ENCODE results near the gene FERMT2. TPM values are rescaled to one million over a fixed set of nuclear protein-coding genes. Genes with fewer than 3 reads are reported as not detected.

Gene FERMT2
- polyA plus RNA-seq, 3 donors, result 154 to 162 (median 160) TPM

GRCh38 chr14:52829527-52830185, 121.2 kb downstream of the FERMT2 start:
- DNase-seq, result no peak

- DNase-seq, result no peak
Measured at GRCh38 chr14:52827426-52827825, 123.4 kb downstream of the FERMT2 start.

DNA sequence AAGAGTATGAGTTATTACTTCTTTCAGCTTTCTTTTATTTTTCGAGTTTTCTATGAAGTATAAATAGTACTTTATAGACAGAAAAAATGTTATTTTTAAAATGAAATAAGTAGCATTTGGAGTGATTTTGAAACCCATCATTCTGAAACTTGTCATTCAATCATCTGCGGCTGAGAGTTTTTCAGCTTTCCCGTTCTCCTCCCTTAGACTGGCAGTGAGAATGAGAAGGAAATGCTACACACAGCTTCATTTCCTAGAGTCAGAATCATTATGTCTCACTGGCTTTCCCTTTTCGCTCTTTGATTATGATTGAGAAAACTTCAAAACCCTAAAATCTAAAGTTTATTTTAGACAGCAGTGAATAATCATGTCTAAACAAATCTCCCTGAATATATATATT, 125.8 kb downstream of the FERMT2 start:
- no peak for DNase-seq

DNA sequence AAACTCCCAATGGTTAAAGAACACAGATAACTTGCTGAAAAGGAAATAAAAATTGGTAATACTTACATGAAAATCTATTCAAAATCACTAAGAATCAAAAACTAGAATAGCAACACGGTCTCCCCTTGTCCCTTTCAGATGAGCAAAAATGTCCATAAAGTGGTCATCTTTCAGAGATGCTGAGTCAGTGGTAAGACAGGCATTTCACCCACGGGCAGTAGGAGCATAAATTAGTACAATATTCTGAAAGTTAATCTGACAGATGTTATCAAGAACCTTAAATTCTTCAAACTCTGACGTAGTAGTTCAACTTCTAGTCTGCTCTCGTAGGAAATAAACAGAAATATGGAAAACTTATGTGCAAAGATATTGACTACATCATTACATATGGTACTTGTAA, 126.4 kb downstream of the FERMT2 start:
- DNase-seq, result no peak

GRCh38 chr14:52821805-52822250, 129.0 kb downstream of the FERMT2 start:
- DNase-seq, result no peak

GRCh38 chr14:52808101-52808500, 142.7 kb downstream of the FERMT2 start:
- no peak for DNase-seq

Other genes with a start within 250 kb of the FERMT2 start
- 100 to 1,000 TPM; 120 to 159 (median 153) TPM for gene PSMC6, start 243.8 kb downstream of the FERMT2 start, polyA plus RNA-seq (ENCODE audit: insufficient read length in 3 of 3)
- 10 to 100 TPM; 12.1 to 16.0 (median 15.7) TPM for gene STYX, start 220.9 kb downstream of the FERMT2 start, polyA plus RNA-seq (ENCODE audit: insufficient read length in 3 of 3)
- gene GNPNAT1, start 159.4 kb downstream of the FERMT2 start, polyA plus RNA-seq (ENCODE audit: insufficient read length in 3 of 3), result 10 to 100 TPM; 27.4 to 32.7 (median 31.8) TPM
- 10 to 100 TPM in 2 of 3 donors, 1 to 10 TPM in 1; 7.5 to 15.0 (median 14.7) TPM for gene DDHD1, start 202.3 kb upstream of the FERMT2 start, polyA plus RNA-seq (ENCODE audit: insufficient read length in 3 of 3)

Data from renal pelvis (tissue), 4 donors.